Activated T-cell treated with anti-CD3 and anti-CD28 coated beads, Interleukin-2, amount 50 U/mL, for 24 hours (primary cell): ENCODE data around the gene CCT6B.
A peak's percentile ranks its signal among the peaks of the same experiment; 100 is the strongest.
"Not testable (repeated sequence)": the region's sequence is repeated elsewhere in the genome, so short reads cannot be mapped to it uniquely, and the experiment has no call there.

ENCODE experiments used
- DNase-seq: peaks from one replicate; pipeline ENCODE4 v3.0.0-alpha.2; 2020
- H3K27ac Mint-ChIP-seq: 2 replicates; pipeline ENCODE4 v1.8.0; 2020; ENCODE audit warnings: mild to moderate bottlenecking, mixed read lengths
- H3K27me3 Mint-ChIP-seq: 2 replicates; pipeline ENCODE4 v1.8.0; 2020; ENCODE audit warnings: mixed read lengths
- H3K36me3 Mint-ChIP-seq: 2 replicates; pipeline ENCODE4 v1.8.0; 2020; ENCODE audit warnings: low read depth, mixed read lengths
- H3K4me1 Mint-ChIP-seq: 2 replicates; pipeline ENCODE4 v1.8.0; 2020; ENCODE audit warnings: low read depth, mixed read lengths
- H3K4me3 Mint-ChIP-seq: 2 replicates; pipeline ENCODE4 v1.8.0; 2020; ENCODE audit warnings: mild to moderate bottlenecking, moderate library complexity, mixed read lengths
- H3K9me3 Mint-ChIP-seq: 2 replicates; pipeline ENCODE4 v1.8.0; 2020; ENCODE audit warnings: mixed read lengths

Gene CCT6B

DNA sequence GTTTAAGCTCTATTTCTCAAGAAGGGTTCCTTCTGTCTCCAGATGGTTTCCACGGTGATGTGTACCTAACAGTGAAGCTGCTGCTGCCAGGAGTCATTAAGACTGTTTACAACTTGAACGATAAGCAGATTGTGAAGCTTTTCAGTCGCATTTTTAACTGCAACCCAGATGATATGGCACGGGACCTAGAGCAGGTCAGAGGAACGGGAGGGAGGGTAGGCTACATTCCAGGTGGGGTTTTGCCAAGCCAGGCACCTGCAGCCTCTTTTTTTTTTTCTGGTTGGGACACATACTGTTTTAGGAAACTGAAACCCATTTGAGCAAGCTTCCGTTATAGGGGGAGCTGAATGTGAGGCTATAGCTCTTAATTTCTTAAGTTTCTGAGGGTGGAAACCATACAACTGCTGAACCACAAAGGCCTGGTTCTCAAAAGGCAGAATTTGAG, 29.7 kb upstream of the CCT6B start:
- H3K9me3 Mint-ChIP-seq: no peaks in the 10 kb centered on the region
- H3K36me3 Mint-ChIP-seq: peaks cover 96% of the 10 kb centered on the region
- H3K4me1 Mint-ChIP-seq: peaks cover 3% of the 10 kb centered on the region
- no peaks in the 10 kb centered on the region for H3K27me3 Mint-ChIP-seq
- H3K4me3 Mint-ChIP-seq: no peak overlapping the region
- no peak overlapping the region for H3K27ac Mint-ChIP-seq
- no peak for DNase-seq

DNA sequence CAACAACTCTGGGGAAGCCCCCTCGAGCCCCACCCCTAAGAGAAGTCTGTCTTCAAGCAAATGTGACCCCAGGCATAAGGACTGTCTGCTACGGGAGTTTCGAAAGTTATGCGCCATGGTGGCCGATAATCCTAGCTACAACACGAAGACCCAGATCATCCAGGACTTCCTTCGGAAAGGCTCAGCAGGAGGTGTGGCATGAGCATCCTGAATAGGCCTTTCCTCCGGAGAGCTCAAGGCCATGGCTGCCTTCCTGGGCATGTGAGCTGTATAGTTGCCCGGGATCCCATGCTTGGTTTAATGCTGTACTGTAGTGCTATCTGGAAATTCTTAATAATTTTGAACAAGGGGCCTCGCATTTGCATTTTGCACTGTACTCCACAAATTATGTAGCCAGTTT, 28.2 kb upstream of the CCT6B start:
- peaks cover 14% of the 10 kb centered on the region for H3K4me1 Mint-ChIP-seq
- no peak for DNase-seq
- no peaks in the 10 kb centered on the region for H3K27me3 Mint-ChIP-seq
- H3K27ac Mint-ChIP-seq: no peak overlapping the region
- no peaks in the 10 kb centered on the region for H3K9me3 Mint-ChIP-seq
- peaks cover 96% of the 10 kb centered on the region for H3K36me3 Mint-ChIP-seq
- H3K4me3 Mint-ChIP-seq: no peak overlapping the region

DNA sequence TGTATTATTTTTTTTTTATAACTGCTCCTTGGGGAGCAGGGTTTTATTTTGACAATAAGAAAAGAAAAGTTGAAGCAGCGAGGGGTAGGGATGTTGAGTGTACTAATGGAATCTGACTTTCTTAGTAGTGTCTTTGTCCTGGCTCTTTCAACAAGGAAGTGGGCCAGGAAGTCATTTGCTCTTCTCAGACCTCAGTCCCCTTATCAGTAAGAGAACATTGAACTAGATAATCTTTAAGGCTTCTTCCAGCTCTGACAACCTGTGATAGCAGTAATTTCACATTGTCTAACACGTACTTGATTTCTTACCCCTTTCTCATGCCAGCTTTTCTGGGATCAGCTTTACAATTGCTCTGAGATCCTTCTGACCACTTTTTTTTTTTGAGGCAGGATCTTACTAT, 27.4 kb upstream of the CCT6B start:
- Mint-ChIP-seq H3K9me3 (no peaks in the 10 kb centered on the region), H3K4me3 (no peak overlapping the region), H3K4me1 (peaks cover 22% of the 10 kb centered on the region), H3K27ac (no peak overlapping the region), H3K36me3 (peaks cover 96% of the 10 kb centered on the region), H3K27me3 (no peaks in the 10 kb centered on the region)
- DNase-seq: no peak

GRCh38 chr17:34987232-34987631, 26.0 kb upstream of the CCT6B start:
- H3K27ac Mint-ChIP-seq: no peak overlapping the region
- H3K36me3 Mint-ChIP-seq: peaks cover 94% of the 10 kb centered on the region

DNA sequence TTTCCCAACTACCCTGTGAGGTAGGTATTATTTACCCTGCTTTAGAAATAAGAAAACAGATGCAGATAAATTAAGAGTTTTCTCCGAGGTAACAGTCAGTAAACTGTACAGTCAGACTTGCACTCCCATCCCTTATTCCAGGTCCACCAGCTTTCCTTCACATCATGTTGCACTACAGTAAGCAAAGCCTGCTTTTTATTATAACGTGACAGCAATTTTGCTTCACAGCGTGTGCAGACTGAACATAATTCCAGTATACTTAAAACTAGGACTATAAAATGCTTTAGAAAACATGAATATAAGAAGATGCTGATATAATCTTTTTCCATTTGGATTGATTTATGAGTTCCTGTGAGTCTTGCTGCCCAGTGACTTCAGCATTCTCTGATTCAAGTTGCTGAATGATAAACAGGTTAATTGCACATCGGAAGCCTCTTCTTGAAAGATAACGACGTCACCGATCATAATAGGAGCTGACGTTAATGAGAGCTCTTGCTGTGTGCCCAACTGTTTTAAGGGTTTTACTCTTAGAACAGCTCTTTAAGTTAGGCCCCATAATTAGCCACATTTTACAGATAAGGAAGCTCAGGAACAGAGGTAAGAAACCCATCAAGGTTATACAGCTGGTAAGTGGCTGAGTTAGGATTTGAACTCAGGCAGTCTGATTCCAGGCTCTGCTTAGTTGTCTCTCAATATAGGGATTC, 20.4 kb upstream of the CCT6B start:
- H3K9me3 Mint-ChIP-seq: no peaks in the 10 kb centered on the region
- peak overlapping the region; percentile 96 for H3K27ac Mint-ChIP-seq
- DNase-seq: no peak
- peaks cover 56% of the 10 kb centered on the region for H3K36me3 Mint-ChIP-seq
- no peaks in the 10 kb centered on the region for H3K27me3 Mint-ChIP-seq
- H3K4me3 Mint-ChIP-seq: peak overlapping the region; percentile 89
- H3K4me1 Mint-ChIP-seq: peaks cover 55% of the 10 kb centered on the region

More at GRCh38 chr17:34987232-34987631, 26.0 kb upstream of the CCT6B start:
- peaks cover 34% of the 10 kb centered on the region for H3K4me1 Mint-ChIP-seq
- H3K9me3 Mint-ChIP-seq: no peaks in the 10 kb centered on the region
- no peak overlapping the region for H3K4me3 Mint-ChIP-seq
- no peaks in the 10 kb centered on the region for H3K27me3 Mint-ChIP-seq
- no peak for DNase-seq

DNA sequence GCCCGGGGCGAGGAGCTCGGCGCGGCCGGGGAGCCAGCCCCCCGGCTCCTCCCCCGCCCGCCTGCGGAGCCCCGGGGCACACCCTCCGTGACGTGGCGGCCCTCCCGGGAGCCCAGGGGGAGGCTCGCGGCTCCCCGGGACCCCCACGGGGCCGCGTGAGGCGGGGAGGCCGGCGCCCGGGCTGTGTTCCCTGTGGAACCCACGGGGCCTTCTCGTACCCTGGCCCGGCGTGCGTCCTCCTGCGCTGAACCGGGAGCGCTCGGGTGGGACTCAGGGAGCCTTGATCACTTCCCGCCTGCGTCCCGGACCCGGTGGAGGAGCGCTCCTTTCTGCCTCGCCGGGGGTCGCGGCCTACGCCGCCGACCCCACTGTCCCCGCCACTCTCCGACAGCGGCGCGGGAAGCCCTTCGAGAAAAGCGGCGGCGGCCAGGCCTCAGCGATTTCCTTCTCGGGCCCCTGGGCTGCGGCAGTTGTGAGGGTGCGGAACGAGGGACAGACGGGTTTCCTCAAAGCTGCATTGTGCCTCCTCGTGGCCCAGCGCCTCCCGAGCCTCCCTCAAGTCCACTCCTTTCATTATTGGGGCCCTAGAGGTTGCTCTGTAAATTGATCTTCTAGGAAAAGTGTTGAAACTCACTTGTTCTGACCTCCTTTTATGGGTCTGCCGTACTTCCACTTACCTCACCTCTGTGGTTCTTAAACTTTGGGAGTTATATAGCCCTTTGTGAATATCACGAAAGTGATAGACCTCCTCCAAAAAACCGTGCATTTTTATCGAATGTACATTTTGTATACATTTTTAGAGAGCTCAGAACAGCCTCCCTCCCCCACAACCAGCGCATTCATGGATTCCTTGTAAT, 19.6 kb upstream of the CCT6B start:
- Mint-ChIP-seq H3K4me3 (peak overlapping the region; percentile 89), H3K4me1 (peaks cover 54% of the 10 kb centered on the region), H3K9me3 (no peaks in the 10 kb centered on the region), H3K27me3 (no peaks in the 10 kb centered on the region), H3K36me3 (peaks cover 48% of the 10 kb centered on the region), H3K27ac (peak overlapping the region; percentile 96)
- DNase-seq: no peak

DNA sequence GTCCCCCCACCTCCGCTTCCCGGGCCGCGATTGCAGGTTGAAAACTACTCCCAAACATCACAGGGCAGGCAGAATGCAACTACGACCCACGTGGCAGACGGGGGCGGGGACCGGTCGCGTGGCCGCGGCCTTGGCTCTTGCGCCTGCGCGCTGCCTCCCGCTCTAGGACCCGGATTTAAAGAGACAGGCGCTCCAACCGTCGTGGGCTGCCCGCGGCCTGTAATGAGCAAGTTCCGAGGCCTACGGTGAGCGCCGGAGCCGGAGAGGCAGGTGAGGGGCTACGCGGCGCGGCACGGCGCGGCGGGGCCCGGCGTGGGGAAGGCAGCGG, 19.1 kb upstream of the CCT6B start, which contains the start of gene LIG3:
TSS of gene LIG3 (plus strand) at position 160 of the 328 bp plus-strand sequence. CDS start 2,494 bp downstream, outside the sequence.
- peaks cover 50% of the 10 kb centered on the region for H3K4me1 Mint-ChIP-seq
- peaks cover 42% of the 10 kb centered on the region for H3K36me3 Mint-ChIP-seq
- peak; percentile 97 for DNase-seq
- no peaks in the 10 kb centered on the region for H3K9me3 Mint-ChIP-seq
- H3K27ac Mint-ChIP-seq: peak within 1 kb of the TSS; percentile 99
- H3K4me3 Mint-ChIP-seq: peak within 1 kb of the TSS; percentile 91
- H3K27me3 Mint-ChIP-seq: no peaks in the 10 kb centered on the region

GRCh38 chr17:34979650-34980352, 18.5 kb upstream of the CCT6B start:
- Mint-ChIP-seq H3K4me1 (peaks cover 52% of the 10 kb centered on the region), H3K36me3 (peaks cover 37% of the 10 kb centered on the region), H3K27me3 (no peaks in the 10 kb centered on the region), H3K4me3 (peak overlapping the region; percentile 91), H3K27ac (peak overlapping the region; percentile 99), H3K9me3 (no peaks in the 10 kb centered on the region)
- DNase-seq: no peak

DNA sequence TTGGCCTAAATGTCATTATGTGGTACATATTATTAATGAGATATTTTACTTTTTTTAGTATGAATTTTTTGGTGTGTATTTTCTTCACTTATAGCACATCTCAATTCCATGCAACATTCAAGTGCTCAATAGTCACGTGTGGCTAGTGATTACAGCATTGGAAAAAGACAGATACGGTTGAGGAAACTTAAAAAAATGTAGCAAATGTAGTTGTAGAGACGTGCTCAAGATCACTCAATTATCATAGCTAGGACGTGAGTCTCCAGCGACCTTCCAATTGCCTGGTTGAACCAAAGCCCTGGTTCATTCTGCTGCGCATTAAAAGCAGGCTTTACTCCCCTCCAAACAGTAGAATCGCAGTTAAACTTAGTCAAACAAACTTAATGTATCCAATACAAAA, 17.9 kb upstream of the CCT6B start:
- Mint-ChIP-seq H3K27ac (peak overlapping the region; percentile 99), H3K36me3 (peaks cover 31% of the 10 kb centered on the region), H3K9me3 (no peaks in the 10 kb centered on the region), H3K4me1 (peaks cover 54% of the 10 kb centered on the region), H3K27me3 (no peaks in the 10 kb centered on the region), H3K4me3 (peak overlapping the region; percentile 91)
- DNase-seq: no peak

GRCh38 chr17:34974794-34975785, 13.8 kb upstream of the CCT6B start:
- peaks cover 32% of the 10 kb centered on the region for H3K4me1 Mint-ChIP-seq
- peak overlapping the region; percentile 26 for H3K27ac Mint-ChIP-seq
- no peaks in the 10 kb centered on the region for H3K27me3 Mint-ChIP-seq
- H3K4me3 Mint-ChIP-seq: no peak overlapping the region
- no peaks in the 10 kb centered on the region for H3K9me3 Mint-ChIP-seq
- DNase-seq: no peak
- peaks cover 4% of the 10 kb centered on the region for H3K36me3 Mint-ChIP-seq

DNA sequence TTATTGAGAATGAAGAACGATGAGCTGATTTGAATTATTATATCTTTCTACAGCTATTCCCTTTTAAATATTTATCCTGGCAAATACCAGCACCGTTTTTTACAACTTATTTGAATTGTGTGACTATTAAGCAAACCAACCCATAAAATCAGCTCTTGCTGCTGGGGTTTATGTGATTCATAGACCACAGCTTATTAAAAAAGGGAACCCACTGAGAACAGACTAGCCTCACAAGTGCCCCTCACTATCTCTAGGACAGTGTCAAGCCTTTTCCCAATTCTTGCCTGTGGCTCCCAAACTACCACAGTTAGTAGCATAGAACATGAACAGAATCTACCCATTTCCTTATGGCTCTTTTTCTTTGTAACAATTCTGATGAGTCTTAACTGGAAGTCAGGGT, 12.9 kb upstream of the CCT6B start:
- DNase-seq: no peak
- H3K27me3 Mint-ChIP-seq: no peaks in the 10 kb centered on the region
- H3K27ac Mint-ChIP-seq: peak overlapping the region; percentile 5
- H3K36me3 Mint-ChIP-seq: peaks cover 7% of the 10 kb centered on the region
- no peaks in the 10 kb centered on the region for H3K9me3 Mint-ChIP-seq
- H3K4me1 Mint-ChIP-seq: peaks cover 23% of the 10 kb centered on the region
- no peak overlapping the region for H3K4me3 Mint-ChIP-seq

GRCh38 chr17:34958438-34958837, 2.8 kb downstream of the CCT6B start:
- H3K36me3 Mint-ChIP-seq: peaks cover 26% of the 10 kb centered on the region
- peaks cover 23% of the 10 kb centered on the region for H3K4me1 Mint-ChIP-seq
- no peaks in the 10 kb centered on the region for H3K27me3 Mint-ChIP-seq
- no peaks in the 10 kb centered on the region for H3K9me3 Mint-ChIP-seq
- no peak for DNase-seq
- no peak overlapping the region for H3K27ac Mint-ChIP-seq
- no peak overlapping the region for H3K4me3 Mint-ChIP-seq

DNA sequence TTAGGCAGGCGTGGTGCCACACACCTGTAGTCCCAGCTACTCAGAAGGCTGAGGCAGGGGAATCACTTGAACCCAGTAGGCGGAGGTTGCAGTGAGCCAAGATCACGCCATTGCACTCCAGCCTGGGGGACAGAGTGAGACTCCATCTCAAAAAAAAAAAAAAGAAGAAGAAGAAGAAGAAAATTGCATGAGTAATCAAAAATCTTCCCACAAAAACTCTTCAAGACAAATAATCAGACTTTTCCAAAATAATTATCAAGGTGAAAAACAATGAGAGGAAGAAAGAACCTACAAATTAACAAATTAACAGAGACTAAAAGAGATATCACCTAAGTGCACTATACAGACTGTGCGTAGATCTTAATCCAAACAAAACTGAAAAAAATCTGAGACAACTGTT, 10.5 kb downstream of the CCT6B start:
- not testable (repeated sequence) for H3K4me3 Mint-ChIP-seq, H3K36me3 Mint-ChIP-seq, DNase-seq, H3K27me3 Mint-ChIP-seq, H3K9me3 Mint-ChIP-seq, H3K4me1 Mint-ChIP-seq, H3K27ac Mint-ChIP-seq

GRCh38 chr17:34930283-34930682, 31.0 kb downstream of the CCT6B start:
- H3K4me3 Mint-ChIP-seq: no peak overlapping the region
- no peak for DNase-seq
- no peaks in the 10 kb centered on the region for H3K9me3 Mint-ChIP-seq
- no peaks in the 10 kb centered on the region for H3K4me1 Mint-ChIP-seq
- no peak overlapping the region for H3K27ac Mint-ChIP-seq
- H3K36me3 Mint-ChIP-seq: no peaks in the 10 kb centered on the region
- H3K27me3 Mint-ChIP-seq: no peaks in the 10 kb centered on the region
